ENCODE results near the gene GALNT1. TPM values are rescaled to one million over a fixed set of nuclear protein-coding genes. Genes with fewer than 3 reads are reported as not detected.

The GALNT1 gene
- total RNA-seq, 1 experiment from 2014 or later, result 77.9 TPM

GRCh38 chr18:35715139-35715538, 133.6 kb downstream of the GALNT1 start:
- Histone ChIP-seq H4K20me1 (ENCODE audit: control insufficient read depth, insufficient read depth, insufficient read length) (no peaks in the 10 kb centered on the region), H3K79me2 (ENCODE audit: insufficient read depth, low read length) (no peaks in the 10 kb centered on the region), H2BK5ac (ENCODE audit: insufficient read length, low read length) (no peak overlapping the region), H2BK15ac (ENCODE audit: low read depth, low read length) (no peak overlapping the region), H3K56ac (ENCODE audit: insufficient read length, low read depth, low read length) (no peak overlapping the region), H3K79me1 (ENCODE audit: insufficient read depth, low read depth, low read length, poor library complexity, severe bottlenecking) (no peaks in the 10 kb centered on the region), H2BK120ac (ENCODE audit: low read depth, low read length, poor library complexity, severe bottlenecking) (no peak overlapping the region), H3K9me3 (ENCODE audit: control insufficient read depth, low read depth, low read length) (no peaks in the 10 kb centered on the region), H3K14ac (ENCODE audit: insufficient read depth, low read length) (no peak overlapping the region), H2BK20ac (ENCODE audit: low read depth, low read length, poor library complexity, severe bottlenecking) (no peak overlapping the region), H2AFZ (ENCODE audit: low read length) (no peak overlapping the region), H3K4ac (ENCODE audit: low read depth, low read length) (no peak overlapping the region), H3K23me2 (ENCODE audit: insufficient read length, low read depth, low read length, poor library complexity, severe bottlenecking) (no peaks in the 10 kb centered on the region), H3K4me1 (ENCODE audit: insufficient read depth, low read length) (no peaks in the 10 kb centered on the region), H2AK5ac (ENCODE audit: insufficient read length, low read length) (no peak overlapping the region), H4K5ac (ENCODE audit: insufficient read length, low read depth, low read length) (no peak overlapping the region), H3K18ac (ENCODE audit: insufficient read length, low read depth, low read length) (no peak overlapping the region), H3K9ac (ENCODE audit: extremely low read depth, insufficient read length, low read length) (no peak overlapping the region), H4K8ac (replicated peaks; ENCODE audit: insufficient read length, low read depth, low read length) (no peak overlapping the region), H4K91ac (ENCODE audit: insufficient read length, low read depth, low read length) (no peak overlapping the region), H3K4me2 (ENCODE audit: insufficient read depth, insufficient read length, low read length) (no peak overlapping the region), H2BK12ac (ENCODE audit: insufficient read length, low read depth, low read length) (no peak overlapping the region), H3K23ac (ENCODE audit: insufficient read length, low read depth, low read length) (no peak overlapping the region), H3K27ac (ENCODE audit: insufficient read length, low read depth, low read length) (no peak overlapping the region), H3T11ph (ENCODE audit: low read length) (no peak overlapping the region), H3K27me3 (ENCODE audit: insufficient read depth, low read length) (no peaks in the 10 kb centered on the region)
- H3K4me1 Mint-ChIP-seq, result no peaks in the 10 kb centered on the region
- no peak for DNase-seq
- no peak overlapping the region for H3K4me3 Mint-ChIP-seq
- TF ChIP-seq CTCF (conservative IDR thresholded peaks at IDR 0.05), result no peak
- H3K27me3 Mint-ChIP-seq (ENCODE audit: low read depth), result no peaks in the 10 kb centered on the region; the same call in 1 of the 2 replicates
- no peak overlapping the region for H3K27ac Mint-ChIP-seq
- peaks cover 2 to 37% (median 10%) of the 10 kb centered on the region in 3 experiments; a peak in 6 of 7 replicates for H3K36me3 Mint-ChIP-seq (ENCODE audit: insufficient read depth in 1 of 3, low read depth in 3 of 3)
- WGBS (ENCODE audit: extremely low coverage, insufficient read length, low lambda C conversion rate), result no CpG with 5 or more reads among the region's 2 CpGs
- H3K9me3 Mint-ChIP-seq, result peaks cover 15 to 23% of the 10 kb centered on the region in 2 experiments; a peak in 4 of 5 replicates
